Smooth muscle cell (in vitro differentiated cells): ENCODE results near the gene BEST3. TPM values are rescaled to one million over a fixed set of nuclear protein-coding genes. Genes with fewer than 3 reads are reported as not detected.

Source experiments
- DNase-seq: peaks from one replicate; lab custom pipeline; 2025; ENCODE audit not compliant: unreplicated experiment; lab: John Stamatoyannopoulos, UW
- H2AFZ ChIP-seq: fragments of 200-600 bp; sonication (generic); 2 replicates; pipeline ENCODE4 v1.6.0; 2016; ENCODE audit warnings: antibody characterized with exemption, low read depth, mild to moderate bottlenecking
- H3F3A ChIP-seq: fragments of 200-600 bp; sonication (generic); 2 replicates; pipeline ENCODE4 v1.6.0; 2017; ENCODE audit warnings: antibody characterized with exemption, low read depth
- H3K27ac ChIP-seq: fragments of 200-600 bp; sonication (generic); 2 replicates; pipeline ENCODE4 v1.5.1; 2016; ENCODE audit warnings: low read depth, mild to moderate bottlenecking
- H3K27me3 ChIP-seq: fragments of 200-600 bp; sonication (generic); 2 replicates; pipeline ENCODE4 v1.6.1; 2016; ENCODE audit warnings: low read depth, mild to moderate bottlenecking
- H3K36me3 ChIP-seq: fragments of 200-600 bp; sonication (generic); 2 replicates; pipeline ENCODE4 v1.5.1; 2016; ENCODE audit warnings: low read depth
- H3K4me1 ChIP-seq: fragments of 200-600 bp; sonication (generic); 2 replicates; pipeline ENCODE4 v1.5.1; 2016; ENCODE audit warnings: low read depth
- H3K4me2 ChIP-seq: fragments of 200-600 bp; sonication (generic); 2 replicates; pipeline ENCODE4 v1.6.0; 2016; ENCODE audit warnings: mild to moderate bottlenecking
- H3K4me3 ChIP-seq: fragments of 200-600 bp; sonication (generic); 2 replicates; pipeline ENCODE4 v1.5.1; 2016; ENCODE audit warnings: mild to moderate bottlenecking
- H3K79me2 ChIP-seq: fragments of 200-600 bp; sonication (generic); 2 replicates; pipeline ENCODE4 v1.6.0; 2016; ENCODE audit warnings: low read depth, mild to moderate bottlenecking
- H3K9ac ChIP-seq: fragments of 200-600 bp; sonication (generic); 2 replicates; pipeline ENCODE4 v1.6.0; 2016; ENCODE audit warnings: low read depth
- H3K9me3 ChIP-seq: fragments of 200-600 bp; sonication (generic); replicated peaks from 2 replicates; pipeline ENCODE4 v1.5.1; 2016; ENCODE audit warnings: low read depth
- H4K20me1 ChIP-seq: fragments of 200-600 bp; sonication (generic); 2 replicates; pipeline ENCODE4 v1.6.0; 2016; ENCODE audit warnings: low read depth
- CTCF ChIP-seq: fragments of 200-600 bp; sonication (generic); IDR thresholded peaks from 2 replicates; pipeline ENCODE4 v1.5.1; 2017; ENCODE audit warnings: borderline replicate concordance, mild to moderate bottlenecking, antibody characterized with exemption; ENCODE audit not compliant: insufficient read depth, poor library complexity, severe bottlenecking
- WGBS: methylation state at CpG from one replicate; pipeline ENCODE4 v1.1.7; 2016; ENCODE audit warnings: low lambda C conversion rate; 5-methylcytosine and 5-hydroxymethylcytosine counted together
- polyA plus RNA-seq: library from polyadenylated mRNA; unstranded; fragments of >200 nt; fragmentation: Nextera tagmentation; extraction: Ambion mirVana; gene quantifications from 2 replicates; pipeline ENCODE4 v1.2.1, GENCODE V29; 2016
- total RNA-seq: library from RNA; depleted of rRNA; stranded (reverse); fragments of >200 nt; gene quantifications from 2 replicates; pipeline ENCODE4 v1.2.3, GENCODE V29; 2014

The BEST3 gene
- total and polyA plus RNA-seq, 2 experiments from 2014 or later = 4.0 TPM; not detected in 1

GRCh38 chr12:69658203-69658602 lies 40.9 kb downstream of the BEST3 start:
- Histone ChIP-seq H3K27ac (no peak overlapping the region), H3K9ac (no peak overlapping the region)
- WGBS = 81% methylated on average over 2 of the region's 2 CpGs

GRCh38 chr12:69657376-69658137 lies 41.5 kb downstream of the BEST3 start:
- TF ChIP-seq CTCF = no peak
- Histone ChIP-seq H3K4me1 (peaks cover 10% of the 10 kb centered on the region), H3F3A (no peaks in the 10 kb centered on the region), H3K9ac (no peak overlapping the region), H3K27ac (no peak overlapping the region), H3K4me2 (no peak overlapping the region), H3K9me3 (no peaks in the 10 kb centered on the region), H3K27me3 (no peaks in the 10 kb centered on the region), H3K79me2 (no peaks in the 10 kb centered on the region), H2AFZ (no peak overlapping the region), H4K20me1 (no peaks in the 10 kb centered on the region), H3K4me3 (no peak overlapping the region), H3K36me3 (no peaks in the 10 kb centered on the region)
- 90% methylated on average over 9 of the region's 9 CpGs for WGBS
- no peak for DNase-seq

More at GRCh38 chr12:69658203-69658602, 40.9 kb downstream of the BEST3 start:
- no peaks in the 10 kb centered on the region for H3K36me3 ChIP-seq
- H3K9me3 ChIP-seq = no peaks in the 10 kb centered on the region
- H2AFZ ChIP-seq = no peak overlapping the region
- peaks cover 15% of the 10 kb centered on the region for H3K4me1 ChIP-seq
- no peaks in the 10 kb centered on the region for H3F3A ChIP-seq
- no peak overlapping the region for H3K4me2 ChIP-seq
- TF ChIP-seq CTCF = no peak
- no peaks in the 10 kb centered on the region for H3K27me3 ChIP-seq
- H3K4me3 ChIP-seq = no peak overlapping the region
- no peaks in the 10 kb centered on the region for H4K20me1 ChIP-seq
- no peaks in the 10 kb centered on the region for H3K79me2 ChIP-seq
- no peak for DNase-seq

GRCh38 chr12:69655616-69656340 lies 43.3 kb downstream of the BEST3 start:
- Histone ChIP-seq H3K27ac (peak overlapping the region; percentile 95), H3K79me2 (no peaks in the 10 kb centered on the region), H3K4me1 (peaks cover 8% of the 10 kb centered on the region), H3K4me2 (peak overlapping the region; percentile 79), H3K9ac (peak overlapping the region; percentile 77), H3F3A (no peaks in the 10 kb centered on the region), H3K4me3 (no peak overlapping the region), H4K20me1 (no peaks in the 10 kb centered on the region), H3K36me3 (no peaks in the 10 kb centered on the region), H3K27me3 (no peaks in the 10 kb centered on the region), H2AFZ (peak overlapping the region; percentile 15), H3K9me3 (no peaks in the 10 kb centered on the region)
- WGBS = 14% methylated on average over 11 of the region's 11 CpGs
- no peak for DNase-seq
- no peak for TF ChIP-seq CTCF
